Fibroblast of peridontal ligament (primary cell): ENCODE data around the gene CDKN1A.
A peak's percentile ranks its signal among the peaks of the same experiment; 100 is the strongest.
"Not testable (repeated sequence)": the region's sequence is repeated elsewhere in the genome, so short reads cannot be mapped to it uniquely, and the experiment has no call there.

Source experiments
- DNase-seq: peaks from one replicate; pipeline ENCODE4 v3.0.0-alpha.2; 2010; ENCODE audit errors: extremely low read depth

CDKN1A gene

GRCh38 chr6:36678488-36679042 is at the start of gene CDKN1A:
Gene CDKN1A, plus strand, starts transcription at chr6:36678714. Its CDS starts 5,388 bp downstream, at chr6:36684102.
- peak; percentile 94 for DNase-seq

DNA sequence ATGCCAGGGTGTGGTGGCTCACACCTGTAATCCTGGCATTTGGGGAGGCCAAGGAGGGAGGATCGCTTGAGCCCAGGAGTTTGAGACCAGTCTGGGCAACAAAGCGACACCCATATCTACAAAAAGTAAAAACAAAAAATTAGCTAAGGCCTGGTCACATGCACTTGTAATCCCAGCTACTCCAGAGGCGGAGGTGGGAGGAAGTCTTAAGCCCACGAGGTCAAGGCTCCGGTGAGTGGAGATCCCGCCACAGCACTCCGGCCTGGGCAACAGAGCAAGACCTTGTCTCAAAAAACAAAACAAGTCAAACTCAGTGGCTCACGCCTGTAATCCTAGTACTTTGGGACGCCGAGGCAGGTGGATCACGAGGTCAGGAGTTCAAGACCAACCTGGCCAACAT is 48.7 kb upstream of the CDKN1A start:
- no peak for DNase-seq

DNA sequence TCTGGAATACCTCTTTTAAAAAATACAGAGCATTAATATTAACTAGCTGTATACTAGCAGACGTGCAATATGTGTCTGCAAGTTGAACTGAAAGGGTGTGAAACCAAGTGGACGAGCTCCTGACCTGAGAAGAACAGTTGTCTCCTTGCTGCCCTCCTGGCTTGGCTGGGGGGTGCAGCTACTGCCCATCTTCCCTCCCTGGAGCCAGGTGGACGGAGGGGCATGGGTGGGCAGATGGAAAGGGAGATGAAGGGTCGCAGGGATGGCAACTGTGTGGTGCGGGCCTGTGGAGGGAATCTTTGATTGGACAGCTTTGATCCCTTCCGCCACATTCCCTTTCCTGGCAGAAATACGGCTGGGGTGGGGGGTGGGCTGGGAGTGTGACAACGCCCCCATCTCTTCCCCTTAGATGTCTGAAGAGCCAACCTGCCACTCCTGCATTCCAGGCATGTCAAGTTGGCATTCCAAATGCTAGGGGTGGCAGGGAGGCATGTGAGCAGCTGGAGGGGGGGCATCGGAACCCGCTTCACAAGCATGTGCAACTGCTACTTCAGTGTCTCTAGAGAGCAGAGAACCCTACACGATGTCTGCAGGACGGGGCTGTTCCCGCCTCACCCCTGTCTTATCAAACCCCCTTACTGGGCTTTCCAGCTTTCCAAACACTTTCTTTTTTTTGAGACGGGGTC is 47.0 kb upstream of the CDKN1A start:
- no peak for DNase-seq

- DNase-seq: no peak
These were observed 45.1 kb upstream of the CDKN1A start for GRCh38 chr6:36633370-36633769.

- peak; percentile 96 for DNase-seq
These were observed 44.6 kb upstream of the CDKN1A start for GRCh38 chr6:36633915-36634314.

GRCh38 chr6:36634317-36635108 is 44.0 kb upstream of the CDKN1A start:
- no peak for DNase-seq

GRCh38 chr6:36636283-36636682 is 42.2 kb upstream of the CDKN1A start:
- DNase-seq: no peak

DNA sequence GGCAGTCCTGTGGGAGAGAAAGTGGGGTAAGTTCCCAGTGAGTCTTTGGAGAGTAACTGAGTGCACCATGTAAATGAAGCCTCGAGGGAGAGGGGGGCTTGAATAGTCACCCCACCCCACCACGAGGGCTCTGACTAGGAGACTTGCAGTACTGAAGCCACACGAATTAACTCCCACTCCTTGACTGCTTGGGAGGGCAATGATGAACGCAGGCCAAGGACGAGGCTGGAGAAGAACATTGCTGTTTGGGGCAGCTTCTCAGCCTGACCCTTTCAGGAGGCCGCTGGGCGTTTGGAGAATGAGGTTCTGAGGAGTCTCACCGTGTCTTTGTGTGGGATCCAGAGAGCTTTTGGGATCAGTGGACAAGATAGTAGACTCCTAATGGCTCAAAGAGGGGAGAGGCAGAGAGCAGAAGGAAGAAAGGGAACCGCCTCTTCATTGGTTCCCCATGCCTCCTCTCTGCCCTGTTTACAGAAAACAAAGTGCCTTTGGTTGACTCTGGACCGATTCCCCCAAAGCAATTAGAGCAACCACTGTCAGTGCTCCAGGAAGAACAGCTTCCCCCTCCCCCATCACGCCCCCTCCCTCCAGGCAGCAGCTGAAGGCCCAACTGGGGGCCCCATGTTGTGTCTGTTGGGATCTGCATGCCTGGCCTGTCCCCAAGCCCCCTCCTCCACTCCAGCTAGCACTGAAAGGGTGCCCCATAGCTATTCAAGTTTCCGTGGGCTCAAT is 41.7 kb upstream of the CDKN1A start:
- DNase-seq: no peak

GRCh38 chr6:36638579-36638978 is 39.9 kb upstream of the CDKN1A start:
- no peak for DNase-seq

- DNase-seq: no peak
These were observed 39.2 kb upstream of the CDKN1A start for GRCh38 chr6:36639171-36639808.

DNA sequence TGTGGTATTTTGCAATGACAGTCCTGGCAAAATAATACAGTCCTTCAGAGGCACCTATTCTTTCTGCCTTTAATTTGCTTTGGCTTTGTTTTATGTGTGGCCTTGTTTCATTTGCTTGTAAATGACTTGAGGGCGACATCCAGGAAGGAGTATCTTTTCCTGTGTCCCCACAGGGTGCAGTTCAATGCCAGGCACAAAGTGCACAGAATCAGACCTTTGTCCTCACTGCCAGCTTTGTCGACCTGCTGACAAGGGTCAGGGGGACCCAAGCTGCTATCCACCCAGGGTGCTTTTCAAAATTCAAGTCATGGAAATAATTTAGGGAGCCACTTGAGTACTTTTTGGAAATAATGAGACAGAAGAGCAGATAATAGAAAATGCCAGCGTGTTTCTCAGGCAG is 37.0 kb upstream of the CDKN1A start:
- no peak for DNase-seq

DNA sequence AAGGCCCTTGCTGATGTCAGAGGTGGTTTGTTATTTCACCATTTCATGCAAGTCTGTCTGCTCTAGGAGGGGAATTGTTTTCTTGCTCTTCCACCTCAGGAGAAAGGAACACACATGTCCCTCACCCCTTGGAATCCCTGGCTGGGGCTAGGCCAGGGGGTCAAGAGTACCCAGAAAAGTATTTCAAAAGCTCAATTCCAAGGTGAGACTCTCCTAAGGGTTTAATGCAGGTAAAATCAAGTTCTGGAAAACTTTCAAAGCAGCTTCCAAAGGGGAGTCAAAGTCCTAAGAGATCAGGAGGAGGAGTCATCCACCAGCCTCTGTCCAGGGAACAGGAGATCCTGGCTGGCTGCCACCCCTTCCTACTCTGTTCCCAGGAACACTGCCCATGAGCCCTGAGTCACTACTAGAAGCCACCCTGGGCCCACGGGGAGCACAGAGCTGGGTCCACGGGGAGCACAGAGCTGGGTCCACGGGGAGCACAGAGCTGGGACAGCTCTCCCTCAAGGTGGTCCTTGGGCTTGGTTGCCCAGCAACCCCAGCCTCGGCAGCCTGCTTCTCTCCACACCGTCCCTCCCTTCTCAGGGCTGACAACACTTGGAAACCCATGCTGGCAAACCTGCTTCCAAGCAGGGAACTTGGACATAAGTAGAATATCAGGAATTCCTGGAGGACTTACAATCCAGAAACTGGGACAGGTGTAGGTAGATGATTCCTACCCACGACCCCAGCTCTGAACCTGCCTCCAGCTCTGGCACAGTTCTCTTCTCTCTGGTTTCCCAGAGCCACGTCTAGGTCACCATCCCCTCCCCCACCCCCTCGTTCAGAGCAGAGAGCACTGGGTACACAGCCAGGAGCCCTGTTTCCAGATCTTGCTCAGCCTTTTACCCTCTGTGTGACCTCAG is 35.3 kb upstream of the CDKN1A start:
- peak; percentile 82 for DNase-seq

DNA sequence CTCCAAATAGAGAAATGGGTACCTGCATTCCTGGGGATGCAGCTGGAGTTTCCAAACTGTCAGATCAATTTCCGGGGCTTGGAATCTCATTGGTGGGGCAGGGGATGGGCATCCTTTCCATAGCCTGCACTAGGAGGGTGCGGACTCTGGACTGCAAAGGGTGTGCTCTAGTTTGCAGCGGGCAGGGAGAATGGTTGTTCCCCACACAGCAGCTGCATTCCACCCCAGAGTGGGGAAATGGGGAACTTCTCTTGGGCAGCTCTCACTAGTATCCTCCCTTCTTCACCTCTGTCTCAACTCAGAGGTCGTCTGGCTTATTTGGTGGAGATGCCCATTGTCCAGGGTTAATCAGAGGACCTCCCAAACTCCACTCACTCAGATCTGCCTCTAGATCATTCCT is 34.5 kb upstream of the CDKN1A start:
- no peak for DNase-seq

GRCh38 chr6:36649086-36649485 is 29.4 kb upstream of the CDKN1A start:
- no peak for DNase-seq

DNA sequence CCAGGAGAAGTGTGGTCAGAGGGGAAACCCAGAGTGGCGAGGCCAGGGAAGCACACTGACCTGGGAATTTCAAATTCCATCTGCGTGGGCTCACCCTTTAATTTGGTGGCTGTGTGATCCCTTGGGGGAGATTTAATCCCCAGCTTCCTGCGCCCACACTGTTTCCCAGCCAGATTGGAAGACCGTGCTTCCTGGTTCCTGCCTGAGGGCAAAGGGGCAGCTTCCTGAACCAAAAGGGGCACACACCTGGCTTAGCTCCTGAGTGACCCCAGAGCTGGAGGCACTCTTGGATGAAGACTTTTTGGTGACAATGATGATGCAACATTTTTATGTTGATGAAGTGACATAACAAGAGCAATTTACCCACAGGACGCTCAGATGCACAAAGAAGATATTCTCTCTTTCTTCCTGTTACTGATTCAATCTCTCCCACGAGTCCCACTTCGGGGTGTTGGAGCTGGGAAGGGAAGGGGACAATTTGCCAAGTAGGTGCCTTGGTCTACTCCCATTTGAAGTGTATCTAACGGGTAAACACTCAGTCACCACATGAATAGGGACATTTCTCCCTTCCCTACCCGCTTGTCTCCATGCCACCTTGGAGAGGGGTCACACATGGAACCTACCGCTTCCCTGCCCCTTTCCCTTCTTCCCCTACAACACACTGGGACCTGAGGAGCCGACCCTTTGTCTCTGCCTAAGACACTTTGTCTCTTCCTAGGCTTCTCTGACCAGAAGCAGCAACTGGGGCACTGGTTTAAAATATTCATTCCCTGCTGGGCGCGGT is 28.6 kb upstream of the CDKN1A start:
- no peak for DNase-seq

GRCh38 chr6:36650848-36651478 is 27.6 kb upstream of the CDKN1A start:
- DNase-seq: no peak

DNA sequence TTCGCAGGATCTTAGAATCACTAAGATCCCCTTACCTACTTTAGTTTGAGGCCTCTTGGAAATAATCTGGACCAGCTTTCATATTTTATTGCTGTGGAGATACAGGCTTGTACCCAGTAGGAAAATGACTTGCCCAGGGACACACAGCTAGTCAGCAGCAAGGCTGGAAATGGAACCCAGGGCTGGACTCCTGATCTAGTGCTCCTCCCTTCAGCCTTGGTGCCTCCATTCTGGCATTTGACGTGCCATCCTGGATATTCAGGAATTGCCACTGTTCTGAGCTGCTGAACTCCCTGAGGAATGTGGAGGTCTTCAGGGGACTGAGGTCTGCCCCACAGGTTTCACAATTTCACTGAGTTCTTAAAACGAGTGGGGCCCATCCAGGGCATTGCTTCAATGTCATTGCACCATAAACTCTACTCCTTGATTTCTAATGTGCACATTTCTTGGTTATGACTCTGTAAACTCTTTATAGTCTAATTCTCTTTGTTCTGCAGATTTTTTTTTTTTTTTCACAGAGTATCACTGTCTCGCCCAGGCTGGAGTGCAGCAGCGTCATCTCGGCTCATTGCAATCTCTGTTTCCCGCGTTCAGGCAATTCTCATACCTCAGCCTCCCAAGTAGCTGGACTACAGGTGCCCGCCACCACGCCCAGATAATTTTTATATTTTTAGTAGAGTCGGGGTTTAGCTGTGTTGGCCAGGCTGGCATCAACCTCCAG is 26.7 kb upstream of the CDKN1A start:
- DNase-seq: no peak

- not testable (repeated sequence) for DNase-seq
These were observed 24.0 kb upstream of the CDKN1A start for GRCh38 chr6:36654469-36654868.
